OCI-LY7 (cell line): Measurements from ENCODE around the gene DOCK1. TPM values are rescaled to one million over a fixed set of nuclear protein-coding genes. Genes with fewer than 3 reads are reported as not detected.

Experiments
- BruUV-seq: library from RNA; stranded (reverse); fragments of 400-500 nt; replicated peaks from 2 replicates; lab custom pipeline; 2021; lab: Mats Ljungman, UMichigan
- CTCF ChIA-PET: fragments of 300-600 bp; sonication (Branson Sonifier 250); formaldehyde crosslinking; loops from one replicate; lab custom pipeline; 2022; ENCODE audit warnings: antibody characterized with exemption; ENCODE audit not compliant: unreplicated experiment; lab: Charles Lee
- POLR2A ChIA-PET: fragments of 300-600 bp; sonication (Branson Sonifier 250); formaldehyde crosslinking; loops from one replicate; lab custom pipeline; 2022; ENCODE audit warnings: antibody characterized with exemption; lab: Charles Lee
- DNase-seq: peaks from one replicate; pipeline ENCODE4 v3.0.0-alpha.2; 2015; ENCODE audit warnings: low spot score
- H2AFZ ChIP-seq: fragments of 200-600 bp; sonication (generic), shearing (Covaris generic); 2 replicates; pipeline ENCODE4 v1.6.1; 2014; ENCODE audit warnings: mild to moderate bottlenecking, antibody characterized with exemption, low read length, moderate library complexity
- H3K27ac ChIP-seq: fragments of 200-600 bp; sonication (generic); 2 replicates; pipeline ENCODE4 v1.5.1; 2014; ENCODE audit warnings: mixed run types, low read depth, mild to moderate bottlenecking, moderate library complexity, low read length, inconsistent platforms; ENCODE audit not compliant: poor library complexity, severe bottlenecking
- H3K36me3 ChIP-seq: fragments of 200-600 bp; sonication (generic); 2 replicates; pipeline ENCODE4 v1.6.1; 2014; ENCODE audit warnings: mild to moderate bottlenecking, antibody characterized with exemption, low read length, moderate library complexity, mixed read lengths; ENCODE audit not compliant: insufficient read depth
- H3K4me1 ChIP-seq: fragments of 200-600 bp; sonication (generic); 2 replicates; pipeline ENCODE4 v1.5.1; 2014; ENCODE audit warnings: mild to moderate bottlenecking, low read length; ENCODE audit not compliant: insufficient read depth, poor library complexity, severe bottlenecking
- H3K4me2 ChIP-seq: fragments of 200-600 bp; sonication (generic); 2 replicates; pipeline ENCODE4 v1.6.1; 2014; ENCODE audit warnings: mild to moderate bottlenecking, low read length
- H3K4me3 ChIP-seq: fragments of 200-600 bp; sonication (generic); 2 replicates; pipeline ENCODE4 v1.5.1; 2014; ENCODE audit warnings: mild to moderate bottlenecking, low read depth, low read length; ENCODE audit not compliant: poor library complexity, severe bottlenecking
- H3K79me2 ChIP-seq: fragments of 200-600 bp; sonication (generic); 2 replicates; pipeline ENCODE4 v1.6.1; 2016; ENCODE audit warnings: low read depth, mild to moderate bottlenecking, low read length, moderate library complexity, mixed read lengths; ENCODE audit not compliant: insufficient read depth
- H3K9me2 ChIP-seq: fragments of 200-600 bp; sonication (generic); 2 replicates; pipeline ENCODE4 v1.6.1; 2016; ENCODE audit warnings: mild to moderate bottlenecking, low read length, mixed read lengths; ENCODE audit not compliant: insufficient read depth
- H3K9me3 ChIP-seq: fragments of 200-600 bp; sonication (generic); 2 replicates; pipeline ENCODE4 v1.6.1; 2014; ENCODE audit warnings: mild to moderate bottlenecking, mixed run types, low read length, mixed read lengths
- H4K20me1 ChIP-seq: fragments of 200-600 bp; sonication (generic); 2 replicates; pipeline ENCODE4 v1.6.1; 2014; ENCODE audit warnings: mild to moderate bottlenecking, antibody characterized with exemption, low read length, moderate library complexity, mixed read lengths; ENCODE audit not compliant: insufficient read depth
- CTCF ChIP-seq: fragments of 200-600 bp; sonication (generic); conservative IDR thresholded peaks from 2 replicates; pipeline ENCODE4 v1.5.1; 2014; ENCODE audit warnings: mild to moderate bottlenecking, antibody characterized with exemption, low read length, moderate library complexity, mixed read lengths
- EZH2phosphoT487 ChIP-seq: fragments of 200-600 bp; sonication (generic); IDR thresholded peaks from 2 replicates; pipeline ENCODE4 v1.6.1; 2018; ENCODE audit warnings: low read depth, borderline replicate concordance, mild to moderate bottlenecking, mixed run types, antibody characterized with exemption, low read length, moderate library complexity, mixed read lengths
- intact Hi-C: fragments of 100-400 bp; cut with micrococcal nuclease; formaldehyde crosslinking; loops from one replicate; pipeline ENCODE4 v1.10.0; 2022; ENCODE audit not compliant: unreplicated experiment
- total RNA-seq, 2 experiments: library from RNA; depleted of rRNA in 1 of 2; stranded (reverse); fragments of >200 nt in 1 of 2; shearing (Covaris generic) in 1 of 2; gene quantifications; 2 replicates each; pipeline ENCODE4 v1.2.3, GENCODE V29; 2014 to 2022

DOCK1 gene
- total RNA-seq, 2 experiments from 2014 or later = not detected

- Histone ChIP-seq H3K4me1 (no peaks in the 10 kb centered on the region), H4K20me1 (no peaks in the 10 kb centered on the region), H3K4me3 (no peak overlapping the region), H2AFZ (no peak overlapping the region), H3K27ac (no peak overlapping the region), H3K36me3 (no peaks in the 10 kb centered on the region), H3K9me2 (no peaks in the 10 kb centered on the region), H3K9me3 (no peaks in the 10 kb centered on the region), H3K4me2 (no peak overlapping the region), H3K79me2 (no peaks in the 10 kb centered on the region)
- ChIA-PET POLR2A (no interaction called here), CTCF (no interaction called here)
- intact Hi-C loops = no loop called here
- no TSS peak for BruUV-seq
- no peak for DNase-seq
- TF ChIP-seq CTCF (no peak), EZH2phosphoT487 (no peak)
These were observed 510.8 kb downstream of the DOCK1 start for GRCh38 chr10:127415901-127416581.

- H3K9me3 ChIP-seq = no peaks in the 10 kb centered on the region
- CTCF ChIA-PET = no interaction called here
- no peak for DNase-seq
- no peaks in the 10 kb centered on the region for H3K79me2 ChIP-seq
- H4K20me1 ChIP-seq = no peaks in the 10 kb centered on the region
- no peak overlapping the region for H2AFZ ChIP-seq
- H3K27ac ChIP-seq = no peak overlapping the region
- TF ChIP-seq CTCF (no peak), EZH2phosphoT487 (no peak)
- H3K4me3 ChIP-seq = no peak overlapping the region
- no peaks in the 10 kb centered on the region for H3K9me2 ChIP-seq
- H3K4me1 ChIP-seq = no peaks in the 10 kb centered on the region
- POLR2A ChIA-PET = no interaction called here
- intact Hi-C loops = no loop called here
- BruUV-seq = no TSS peak
- no peaks in the 10 kb centered on the region for H3K36me3 ChIP-seq
- H3K4me2 ChIP-seq = no peak overlapping the region
These were observed 511.8 kb downstream of the DOCK1 start for GRCh38 chr10:127417031-127417430.

GRCh38 chr10:127417686-127418401, 512.6 kb downstream of the DOCK1 start:
- no peaks in the 10 kb centered on the region for H3K79me2 ChIP-seq
- DNase-seq = no peak
- intact Hi-C loops = no loop called here
- CTCF ChIA-PET = no interaction called here
- H3K4me1 ChIP-seq = no peaks in the 10 kb centered on the region
- no peak for TF ChIP-seq CTCF
- TF ChIP-seq EZH2phosphoT487 = no peak
- BruUV-seq = no TSS peak
- POLR2A ChIA-PET = no interaction called here
- no peaks in the 10 kb centered on the region for H3K36me3 ChIP-seq
- no peaks in the 10 kb centered on the region for H3K9me2 ChIP-seq
- no peak overlapping the region for H3K27ac ChIP-seq
- H2AFZ ChIP-seq = no peak overlapping the region
- no peak overlapping the region for H3K4me3 ChIP-seq
- no peak overlapping the region for H3K4me2 ChIP-seq
- H4K20me1 ChIP-seq = no peaks in the 10 kb centered on the region
- H3K9me3 ChIP-seq = no peaks in the 10 kb centered on the region
